ENCODE measurements around the gene ALDH4A1.

The ALDH4A1 gene

DNA sequence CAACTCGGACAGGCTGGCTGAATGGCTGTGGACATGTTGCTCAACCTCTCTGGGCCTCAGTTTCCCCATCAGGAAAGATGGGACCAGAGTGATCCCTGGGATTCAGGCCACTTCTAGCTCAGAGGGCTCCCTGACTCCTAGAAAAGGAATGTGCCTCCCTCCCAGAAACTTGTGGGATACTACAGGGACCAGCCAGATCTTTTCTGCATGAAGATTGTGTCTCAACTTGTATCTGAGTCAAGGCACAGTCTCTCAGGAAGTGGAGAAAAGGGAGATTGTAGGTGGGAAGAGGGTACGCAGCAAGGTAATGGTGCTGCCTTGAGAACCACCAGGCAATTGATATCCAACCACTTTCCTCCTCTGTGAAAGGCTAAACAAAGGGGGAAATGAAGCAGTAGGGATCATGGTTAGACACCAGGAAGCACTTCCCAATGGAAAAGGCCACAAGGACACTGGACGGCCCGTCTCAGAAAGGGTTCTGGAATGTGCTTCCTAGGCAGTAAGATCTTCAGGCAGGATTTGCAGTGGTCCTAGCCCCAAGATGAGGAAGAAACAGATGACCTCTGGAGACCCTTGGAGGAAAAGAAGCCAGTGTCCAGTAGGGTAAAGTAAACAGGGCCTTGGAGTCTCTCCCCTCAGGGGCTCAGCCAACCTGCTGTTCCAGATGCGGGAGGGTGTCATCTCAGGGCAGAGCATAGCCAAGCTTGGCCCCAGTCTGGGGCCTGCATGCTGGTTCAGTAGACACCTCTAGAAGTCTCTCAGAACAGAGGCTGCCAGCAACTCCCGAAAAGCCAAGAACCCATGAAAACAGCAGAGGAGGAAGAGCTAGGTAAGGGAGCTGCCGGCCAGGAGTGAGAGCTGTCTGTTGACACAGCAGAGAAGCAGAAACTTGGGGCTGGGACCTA, 37.3 kb upstream of the ALDH4A1 start:
- DNase-seq (ENCODE audit: low read depth in 2 of 2), result no peak

- DNase-seq (ENCODE audit: low read depth in 2 of 2), result no peak
Observed at GRCh38 chr1:18938707-18939070, 36.3 kb upstream of the ALDH4A1 start.

DNA sequence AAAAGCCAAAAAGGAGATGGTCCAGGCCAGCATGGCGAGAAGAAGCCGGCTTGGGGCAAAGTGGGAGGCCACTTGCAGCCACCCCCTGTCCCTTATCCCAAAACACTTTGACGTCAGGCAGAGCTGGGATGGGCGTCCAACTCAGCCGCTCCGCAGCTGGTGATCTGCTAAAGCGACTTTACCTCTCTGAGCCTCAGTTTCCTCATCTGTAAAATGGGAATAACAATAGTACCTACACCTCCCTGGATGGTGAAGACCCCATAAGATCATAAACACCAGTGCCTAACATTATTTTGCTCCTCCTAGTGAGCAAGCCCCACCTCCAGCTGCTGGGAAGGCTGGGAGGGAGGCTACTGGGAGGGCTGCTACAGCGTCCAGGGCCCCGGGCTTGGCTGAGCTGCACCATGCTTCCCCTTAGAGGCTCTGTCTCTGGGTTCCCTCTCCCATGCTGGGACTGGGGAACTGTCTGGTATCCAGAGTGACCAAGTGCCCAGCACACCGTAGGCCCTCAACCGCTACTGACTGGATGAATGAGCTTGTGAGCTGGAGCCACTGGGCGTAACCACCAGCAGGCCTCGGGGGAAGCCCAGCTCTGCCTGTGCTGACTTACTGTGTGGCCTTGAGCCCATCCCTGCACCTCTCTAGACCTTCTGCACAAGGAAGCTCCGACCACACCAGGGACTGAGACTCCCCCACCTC, 35.8 kb upstream of the ALDH4A1 start:
- no peak for DNase-seq (ENCODE audit: low read depth in 2 of 2)

DNA sequence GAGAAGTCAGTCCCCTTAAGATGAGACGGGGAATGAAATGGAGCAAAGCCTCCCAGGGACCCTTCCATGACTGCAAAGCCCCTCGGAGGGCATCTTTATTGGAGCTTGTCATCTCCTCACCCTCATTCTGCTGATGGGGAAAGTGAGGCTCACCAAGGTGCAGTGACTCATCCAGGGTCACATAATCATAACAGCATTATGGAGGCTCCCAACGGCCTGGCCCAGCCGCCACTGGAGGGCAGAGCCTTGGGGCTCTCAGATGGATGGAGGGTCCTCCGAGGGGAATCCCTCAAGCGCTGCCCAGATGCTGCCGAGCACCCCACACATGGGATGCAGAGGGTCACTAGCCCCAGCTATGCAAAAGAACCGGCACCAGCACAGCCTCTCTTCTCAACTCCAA, 35.2 kb upstream of the ALDH4A1 start:
- DNase-seq (ENCODE audit: low read depth in 2 of 2), result no peak

- no peak for DNase-seq (ENCODE audit: low read depth in 2 of 2)
Observed at GRCh38 chr1:18936814-18937481, 34.6 kb upstream of the ALDH4A1 start.

- no peak for DNase-seq (ENCODE audit: low read depth in 2 of 2)
Observed at GRCh38 chr1:18936471-18936813, 34.1 kb upstream of the ALDH4A1 start.

- DNase-seq (ENCODE audit: low read depth in 2 of 2), result no peak
Observed at GRCh38 chr1:18934205-18935000, 32.0 kb upstream of the ALDH4A1 start.

- DNase-seq (ENCODE audit: low read depth in 2 of 2), result no peak
Observed at GRCh38 chr1:18932879-18933278, 30.5 kb upstream of the ALDH4A1 start.

GRCh38 chr1:18932387-18932786, 30.0 kb upstream of the ALDH4A1 start:
- no peak for DNase-seq (ENCODE audit: low read depth in 2 of 2)

DNA sequence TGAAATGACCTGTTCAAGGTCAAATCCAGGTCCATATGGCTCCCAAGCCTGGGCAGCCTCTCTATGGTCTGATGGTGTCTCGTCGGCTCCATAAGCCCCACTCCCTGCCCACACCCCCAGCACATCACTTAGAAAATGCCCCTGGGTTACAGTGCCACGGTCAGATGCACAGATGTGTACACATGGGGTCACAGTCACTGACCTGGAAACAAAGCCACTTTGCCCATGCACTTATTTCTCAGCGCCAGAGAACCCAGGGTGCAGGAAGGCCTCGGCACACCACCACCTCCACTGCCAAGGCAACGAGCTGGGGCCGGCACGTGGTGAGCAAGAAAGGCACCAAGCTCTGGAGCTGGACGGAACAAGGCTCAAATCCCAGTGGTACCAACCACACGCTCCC, 29.4 kb upstream of the ALDH4A1 start:
- no peak for DNase-seq (ENCODE audit: low read depth in 2 of 2)

DNA sequence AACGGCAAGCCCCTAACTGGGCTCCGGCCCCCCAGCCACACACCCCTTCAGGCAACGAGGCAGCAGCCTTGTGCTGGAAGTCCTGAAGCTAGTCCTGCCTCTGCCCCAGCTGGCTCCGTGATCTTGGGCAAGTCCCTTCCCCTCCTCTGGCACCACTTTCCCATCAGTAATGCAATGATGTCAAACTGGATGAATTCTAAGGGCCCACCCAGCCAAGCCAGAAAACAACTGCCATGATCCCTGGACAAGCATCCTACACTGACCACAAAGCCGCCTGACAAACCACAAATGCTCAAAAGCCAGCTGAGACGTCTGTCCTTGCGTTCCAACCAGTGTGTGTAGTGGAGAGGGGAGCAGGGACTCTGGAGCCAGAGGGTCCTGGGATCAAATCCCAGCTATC, 27.3 kb upstream of the ALDH4A1 start:
- DNase-seq (ENCODE audit: low read depth in 2 of 2), result no peak

- DNase-seq (ENCODE audit: low read depth in 2 of 2), result no peak
Observed at GRCh38 chr1:18928985-18929384, 26.6 kb upstream of the ALDH4A1 start.

DNA sequence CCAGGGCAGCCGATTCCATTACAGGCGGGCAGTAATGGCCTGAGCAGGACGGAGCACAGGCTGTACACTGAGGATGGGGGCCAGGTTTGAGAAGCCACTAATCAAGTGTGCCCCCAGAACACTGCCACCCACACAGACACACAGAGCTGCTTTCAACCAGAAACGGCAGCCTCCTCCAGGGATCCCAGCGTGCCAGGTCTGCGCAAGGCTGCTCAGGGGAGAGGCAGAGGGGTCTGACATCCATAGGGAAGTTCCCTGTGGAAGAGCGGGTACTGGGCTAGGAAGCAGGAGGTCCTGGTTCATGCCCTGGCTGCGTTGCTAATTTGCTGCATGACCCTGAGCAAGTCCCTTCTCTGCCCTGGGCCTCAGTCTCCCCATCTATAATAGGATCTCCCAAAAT, 26.1 kb upstream of the ALDH4A1 start:
- no peak for DNase-seq (ENCODE audit: low read depth in 2 of 2)

GRCh38 chr1:18927654-18928272, 25.4 kb upstream of the ALDH4A1 start:
- no peak for DNase-seq (ENCODE audit: low read depth in 2 of 2)

DNA sequence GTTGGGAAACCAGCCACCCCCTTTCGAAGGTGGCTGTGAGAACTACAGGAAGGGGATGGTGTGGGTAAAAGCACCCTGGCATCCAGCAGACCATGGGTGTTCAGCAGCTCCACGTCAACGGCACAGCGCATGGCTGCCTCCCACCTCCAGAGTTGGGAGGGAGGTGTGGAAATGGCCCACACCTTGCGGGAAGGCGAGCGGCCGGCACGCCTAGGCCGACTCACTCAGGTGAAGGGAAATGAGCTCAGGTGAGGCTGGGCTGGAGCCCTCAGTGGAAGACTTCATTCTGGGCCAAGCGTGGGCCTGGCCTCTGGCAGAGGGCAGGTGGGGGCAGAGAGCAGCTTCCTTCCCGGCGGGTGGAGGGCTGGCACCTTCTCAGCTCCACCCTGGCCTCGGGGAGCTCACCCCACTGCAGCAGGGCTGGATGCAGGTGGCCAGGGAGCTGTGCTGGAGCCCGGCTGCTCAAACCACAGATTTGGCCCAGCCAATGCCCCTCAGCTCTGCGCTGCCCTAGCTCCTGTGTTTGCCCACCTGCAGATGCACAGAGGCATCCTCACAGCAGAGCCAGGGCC, 24.8 kb upstream of the ALDH4A1 start:
- no peak for DNase-seq (ENCODE audit: low read depth in 2 of 2)

GRCh38 chr1:18926315-18927081, 24.1 kb upstream of the ALDH4A1 start:
- DNase-seq (ENCODE audit: low read depth in 2 of 2), result peak; percentile 63 to 66

- DNase-seq (ENCODE audit: low read depth in 2 of 2), result no peak
Observed at GRCh38 chr1:18925279-18925678, 22.9 kb upstream of the ALDH4A1 start.

DNA sequence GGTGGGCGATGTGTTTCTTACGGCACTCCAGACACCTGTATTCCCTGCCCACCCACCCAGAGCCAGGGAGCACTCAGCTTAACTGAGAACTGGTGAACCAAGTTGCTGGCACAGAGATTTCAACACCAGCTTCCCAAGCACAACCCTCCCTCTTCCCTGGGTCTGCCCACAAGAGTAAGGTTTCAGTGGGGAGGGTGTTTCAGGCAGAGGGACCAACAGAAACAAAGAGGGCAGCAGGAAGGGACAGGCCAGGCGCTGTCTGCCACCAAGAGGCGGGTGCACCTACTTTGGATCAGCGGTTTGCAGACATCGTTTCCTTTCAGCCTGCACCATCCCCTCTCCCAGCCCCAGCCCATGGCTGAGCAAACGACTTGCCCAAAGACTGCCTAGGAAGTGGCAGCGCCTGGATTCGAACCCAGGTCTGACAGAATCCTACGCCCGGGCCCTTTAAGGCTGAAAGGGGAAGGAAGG, 21.9 kb upstream of the ALDH4A1 start:
- DNase-seq (ENCODE audit: low read depth in 2 of 2), result no peak

- DNase-seq (ENCODE audit: low read depth in 2 of 2), result no peak
Observed at GRCh38 chr1:18923756-18924211, 21.4 kb upstream of the ALDH4A1 start.

Measured in stimulated activated CD8-positive, alpha-beta memory T cell treated with anti-CD3 and anti-CD28 coated beads, Interleukin-7, amount 100 ng/mL, for 1 hour (primary cell).